SW480 (cell line): ENCODE measurements around the gene AKAP13.

Source experiments
- DNase-seq: peaks from one replicate; pipeline ENCODE4 v3.0.0-alpha.2; 2016; ENCODE audit warnings: low spot score

AKAP13 gene

GRCh38 chr15:85672332-85673084, 292.1 kb downstream of the AKAP13 start:
- no peak for DNase-seq

- no peak for DNase-seq
Measured at GRCh38 chr15:85673326-85673725, 292.9 kb downstream of the AKAP13 start.

GRCh38 chr15:85676342-85677098, 296.1 kb downstream of the AKAP13 start:
- no peak for DNase-seq

- DNase-seq: no peak
Measured at GRCh38 chr15:85679231-85679630, 298.8 kb downstream of the AKAP13 start.

- no peak for DNase-seq
Measured at GRCh38 chr15:85681386-85681785, 301.0 kb downstream of the AKAP13 start.

- DNase-seq: no peak
Measured at GRCh38 chr15:85684174-85684710, 303.8 kb downstream of the AKAP13 start.

GRCh38 chr15:85685356-85685755, 305.0 kb downstream of the AKAP13 start:
- no peak for DNase-seq

GRCh38 chr15:85687329-85687728, 306.9 kb downstream of the AKAP13 start:
- no peak for DNase-seq

GRCh38 chr15:85688711-85689110, 308.3 kb downstream of the AKAP13 start:
- no peak for DNase-seq

- no peak for DNase-seq
Measured at GRCh38 chr15:85689729-85690128, 309.3 kb downstream of the AKAP13 start.

GRCh38 chr15:85690561-85691231, 310.3 kb downstream of the AKAP13 start:
- DNase-seq: no peak

GRCh38 chr15:85691350-85692240, 311.2 kb downstream of the AKAP13 start:
- DNase-seq: no peak

- no peak for DNase-seq
Measured at GRCh38 chr15:85692321-85692720, 311.9 kb downstream of the AKAP13 start.

GRCh38 chr15:85692873-85693272, 312.5 kb downstream of the AKAP13 start:
- no peak for DNase-seq

GRCh38 chr15:85693277-85693676, 312.9 kb downstream of the AKAP13 start:
- no peak for DNase-seq

GRCh38 chr15:85694091-85694490, 313.7 kb downstream of the AKAP13 start:
- no peak for DNase-seq

- no peak for DNase-seq
Measured at GRCh38 chr15:85700767-85701166, 320.4 kb downstream of the AKAP13 start.

GRCh38 chr15:85702321-85703101, 322.1 kb downstream of the AKAP13 start:
- DNase-seq: no peak

GRCh38 chr15:85704066-85704465, 323.7 kb downstream of the AKAP13 start:
- DNase-seq: no peak

GRCh38 chr15:85704720-85705429, 324.5 kb downstream of the AKAP13 start:
- DNase-seq: no peak
